HG03457 (cell line): ENCODE results near the gene XBP1.
"Not testable (repeated sequence)": the region's sequence is repeated elsewhere in the genome, so short reads cannot be mapped to it uniquely, and the experiment has no call there.

Source experiments
- ATAC-seq: cut with Tn5 transposase; IDR thresholded peaks from one replicate; pipeline ENCODE4 v1.9.1; 2021; ENCODE audit warnings: moderate number of reproducible peaks; ENCODE audit not compliant: unreplicated experiment

XBP1 gene

DNA sequence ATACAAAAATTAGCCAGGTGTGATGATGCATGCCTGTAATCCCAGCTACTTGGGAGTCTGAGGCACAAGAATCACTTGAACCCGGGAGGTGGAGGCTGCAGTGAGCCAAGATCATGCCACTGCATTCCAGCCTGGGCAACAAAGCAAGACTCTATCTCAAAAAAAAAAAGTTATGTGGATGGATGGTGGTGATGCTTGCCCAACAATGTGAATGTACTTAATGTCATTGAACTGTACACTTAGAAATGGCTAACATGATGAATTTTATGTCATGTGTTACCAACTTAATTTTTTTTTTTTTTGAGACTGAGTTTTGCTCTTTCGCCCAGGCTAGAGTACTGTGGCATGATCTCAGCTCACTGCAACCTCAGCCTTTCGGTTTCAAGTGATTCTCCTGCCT, 45.9 kb downstream of the XBP1 start:
- ATAC-seq, result not testable (repeated sequence)

DNA sequence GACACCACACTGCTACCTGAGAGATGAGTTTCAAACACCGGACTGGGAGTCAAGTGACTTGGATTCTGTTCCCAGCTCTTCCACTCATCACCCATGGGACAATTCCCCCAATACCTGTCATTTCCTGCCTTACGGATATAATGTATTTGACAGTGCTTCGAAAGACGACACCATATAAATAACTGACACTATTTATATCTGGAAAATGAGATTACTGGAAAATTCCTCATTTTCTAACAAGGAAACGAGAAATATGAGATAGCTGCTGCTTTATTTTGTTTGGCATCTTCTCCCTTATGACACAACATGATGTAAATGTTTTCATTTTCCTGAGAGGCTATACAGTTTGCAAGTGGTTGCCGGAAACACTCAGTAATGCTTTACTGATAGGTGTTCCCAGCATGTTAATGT, 49.9 kb downstream of the XBP1 start:
- ATAC-seq, result no peak
